Stimulated activated CD4-positive, alpha-beta T cell treated with anti-CD3 and anti-CD28 coated beads, Interleukin-2, amount 100 ng/mL, for 24 hours (primary cell): ENCODE results near the gene C19orf38.
"Not testable (repeated sequence)": the region's sequence is repeated elsewhere in the genome, so short reads cannot be mapped to it uniquely, and the experiment has no call there.

Source experiments
- DNase-seq, 2 donors: peaks; one replicate each; pipeline ENCODE4 v3.0.0-alpha.2; 2020

Gene C19orf38

DNA sequence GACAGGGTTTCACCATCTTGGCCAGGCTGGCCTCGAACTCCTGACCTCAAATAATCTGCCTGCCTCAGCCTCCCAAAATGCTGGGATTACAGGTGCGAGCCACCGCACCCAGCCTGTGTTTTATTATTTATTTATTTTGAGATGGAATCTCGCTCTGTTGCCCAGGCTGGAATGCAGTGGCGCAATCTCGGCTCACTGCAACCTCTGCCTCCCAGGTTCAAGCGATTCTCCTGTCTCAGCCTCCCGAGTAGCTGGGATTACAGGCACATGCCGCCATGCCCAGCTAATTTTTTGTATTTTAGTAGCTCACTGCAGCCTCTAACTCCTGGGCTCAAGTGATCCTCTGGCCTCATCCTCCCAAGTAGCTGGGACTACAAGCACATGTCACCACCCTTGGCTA, 29.4 kb downstream of the C19orf38 start:
- not testable (repeated sequence) for DNase-seq

DNA sequence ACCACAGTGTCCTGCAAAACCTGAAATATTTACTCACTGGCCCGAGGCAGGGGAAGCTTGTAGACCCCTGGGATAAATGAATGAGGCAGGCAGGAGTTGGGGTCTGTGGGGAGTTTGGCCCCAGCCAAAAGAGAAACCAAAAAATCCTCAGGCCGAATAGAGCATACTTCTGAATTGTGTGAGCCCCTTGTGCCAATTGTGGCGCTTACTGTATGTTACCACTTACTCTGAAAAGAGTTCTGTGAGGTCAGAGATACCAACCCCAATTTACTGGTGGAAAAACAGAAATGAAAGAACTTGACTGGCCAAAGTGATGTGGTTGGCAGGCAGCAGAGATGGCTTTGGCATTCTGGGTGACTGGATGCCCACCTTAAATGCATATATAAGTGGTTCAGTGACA, 30.0 kb downstream of the C19orf38 start:
- DNase-seq: no peak

DNA sequence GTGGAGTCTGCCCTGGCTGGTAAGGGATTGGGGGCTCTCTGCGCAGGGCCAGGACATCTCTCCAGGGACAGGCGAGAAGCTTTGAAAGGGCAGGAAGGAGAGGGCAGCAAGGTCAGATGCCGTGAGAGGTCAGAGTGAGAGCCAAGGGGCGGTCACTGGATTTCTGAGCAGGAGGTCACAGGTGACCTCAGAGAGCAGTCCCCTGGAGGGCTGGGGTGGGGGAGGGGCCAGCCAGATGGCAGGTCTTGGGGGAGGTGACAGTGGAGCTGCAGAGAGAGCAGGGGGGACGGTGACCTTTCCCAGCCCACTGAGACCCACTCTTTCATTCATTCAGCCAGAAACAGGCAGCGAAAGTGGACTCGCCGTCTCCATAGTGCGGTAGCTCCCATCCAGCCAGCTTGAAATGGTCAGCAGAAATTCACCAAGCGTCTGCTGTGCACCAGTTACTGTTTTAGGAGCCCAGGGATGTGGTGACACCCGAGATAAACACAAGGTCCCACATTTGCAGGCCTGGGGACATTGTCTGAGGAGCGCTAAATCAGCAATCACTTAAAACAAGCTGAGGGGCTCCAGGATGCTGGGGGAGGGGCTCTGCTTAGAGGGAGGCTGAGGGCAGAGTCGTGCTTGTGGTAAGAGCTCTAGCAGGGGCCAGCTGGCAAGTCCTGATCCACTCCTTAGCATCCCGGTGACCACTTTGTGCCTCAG, 33.3 kb downstream of the C19orf38 start:
- no peak for DNase-seq

GRCh38 chr19:10882108-10882457, 33.9 kb downstream of the C19orf38 start:
- no peak for DNase-seq

- no peak for DNase-seq
These were observed 36.1 kb downstream of the C19orf38 start for GRCh38 chr19:10884274-10884673.

- DNase-seq: no peak
These were observed 37.3 kb downstream of the C19orf38 start for GRCh38 chr19:10885201-10886169.

DNA sequence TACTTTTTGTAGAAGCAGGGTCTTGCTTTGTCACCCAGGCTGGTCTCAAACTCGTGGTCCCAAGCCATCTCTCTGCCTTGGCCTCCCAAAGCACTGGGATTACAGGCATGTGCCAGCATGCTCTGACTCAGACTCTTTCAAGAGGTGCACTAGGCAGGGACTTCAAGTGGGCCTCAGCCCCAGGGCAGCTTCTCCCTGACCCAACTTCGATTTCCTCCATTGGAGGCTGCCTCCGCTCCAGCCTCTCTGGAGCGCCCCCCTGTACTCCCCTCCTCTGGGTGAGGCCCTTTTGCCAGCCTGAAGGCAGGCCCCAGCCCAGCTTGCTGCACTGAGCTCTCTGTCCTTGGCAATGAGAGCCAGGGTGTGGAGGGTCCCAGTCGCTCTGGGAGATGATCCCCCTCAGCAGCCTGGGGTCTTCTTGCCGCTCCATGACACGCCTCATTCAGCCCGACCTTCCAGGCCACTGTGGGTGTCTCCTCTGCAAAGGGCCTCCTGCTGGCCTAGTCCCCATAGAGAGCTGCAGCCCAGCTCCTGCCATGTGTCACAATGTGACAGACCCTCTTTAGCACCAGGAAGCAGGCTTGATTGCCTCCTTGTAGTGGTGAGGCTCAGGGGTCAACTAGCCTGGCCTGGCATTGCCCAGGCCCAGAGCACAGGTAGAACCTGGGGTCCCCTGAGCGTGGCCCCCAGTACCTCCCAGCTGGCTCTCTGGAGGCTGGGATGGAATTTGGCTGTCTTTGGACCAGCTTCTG, 39.6 kb downstream of the C19orf38 start:
- DNase-seq: no peak

- no peak for DNase-seq
These were observed 40.2 kb downstream of the C19orf38 start for GRCh38 chr19:10888421-10888866.

GRCh38 chr19:10889880-10890279, 41.7 kb downstream of the C19orf38 start:
- no peak for DNase-seq

DNA sequence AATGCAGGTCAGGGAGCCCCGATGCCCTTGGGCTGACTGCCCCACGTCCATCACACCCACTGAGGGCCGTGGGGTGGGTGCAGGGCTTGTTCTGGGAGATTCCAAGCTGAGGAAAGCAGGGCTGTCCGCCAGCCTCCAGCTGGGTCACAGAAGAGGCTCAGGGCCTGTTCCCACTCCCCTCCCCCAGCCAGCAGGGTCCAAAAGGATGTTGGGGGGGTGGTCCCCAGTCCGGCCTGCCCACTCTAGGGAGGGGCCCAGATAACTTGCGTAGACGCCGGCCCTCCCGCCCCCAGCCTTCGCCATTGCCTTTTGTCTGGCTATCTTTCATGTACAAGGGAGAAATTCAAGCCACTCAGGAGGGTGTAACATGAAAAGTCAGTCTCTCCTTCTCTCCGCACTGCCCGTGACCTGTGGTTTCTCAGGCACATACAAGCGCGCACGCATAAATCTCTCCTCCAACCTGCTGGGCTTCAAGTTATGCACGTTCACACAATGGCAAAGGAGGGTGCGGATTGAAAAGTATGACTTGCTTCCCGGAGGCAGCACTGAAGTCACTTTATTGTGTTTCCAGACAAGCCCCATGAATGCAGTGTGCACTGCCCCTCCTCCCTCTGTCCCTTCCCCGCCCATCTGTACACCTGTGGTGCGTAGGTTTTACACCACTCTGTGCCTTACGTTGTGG, 43.3 kb downstream of the C19orf38 start:
- DNase-seq: no peak

- DNase-seq: no peak
These were observed 44.0 kb downstream of the C19orf38 start for GRCh38 chr19:10892256-10892655.

- no peak for DNase-seq
These were observed 46.6 kb downstream of the C19orf38 start for GRCh38 chr19:10894911-10895213.

GRCh38 chr19:10895363-10895762, 47.1 kb downstream of the C19orf38 start:
- no peak for DNase-seq

GRCh38 chr19:10895920-10896319, 47.7 kb downstream of the C19orf38 start:
- DNase-seq: no peak

DNA sequence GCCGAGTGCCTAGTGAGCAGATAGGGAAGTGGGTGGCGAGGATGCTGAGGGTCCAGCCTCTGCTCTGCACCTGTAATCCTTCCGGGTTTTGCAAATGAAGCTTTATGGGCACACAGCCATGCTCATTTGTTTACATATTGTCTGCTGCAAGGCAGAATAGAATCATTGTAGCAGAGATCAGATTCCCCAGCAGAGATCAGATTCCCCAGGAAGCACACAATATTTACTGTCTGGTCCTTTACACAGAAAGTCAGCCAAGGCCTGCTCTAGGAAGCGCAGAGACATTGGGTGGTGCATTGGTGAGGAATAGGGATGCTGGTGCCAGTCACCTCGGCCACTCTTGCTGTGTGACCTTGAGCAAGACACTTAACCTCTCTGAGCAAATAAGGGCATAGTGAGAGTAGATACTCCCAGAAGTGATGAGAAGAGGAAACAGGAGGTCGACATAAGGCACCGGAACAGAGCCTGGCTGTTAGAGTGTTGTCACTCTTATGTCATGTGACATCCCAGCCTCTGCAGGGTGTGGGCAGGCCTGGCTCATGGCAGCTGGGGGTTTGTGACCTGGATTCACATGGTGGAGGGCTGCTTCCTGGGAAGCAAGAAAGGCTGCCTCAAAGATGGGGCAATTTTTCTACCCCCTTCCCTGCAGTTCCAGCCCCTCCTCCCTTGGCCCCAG, 48.8 kb downstream of the C19orf38 start:
- DNase-seq: no peak

GRCh38 chr19:10898633-10899032, 50.4 kb downstream of the C19orf38 start:
- no peak for DNase-seq

DNA sequence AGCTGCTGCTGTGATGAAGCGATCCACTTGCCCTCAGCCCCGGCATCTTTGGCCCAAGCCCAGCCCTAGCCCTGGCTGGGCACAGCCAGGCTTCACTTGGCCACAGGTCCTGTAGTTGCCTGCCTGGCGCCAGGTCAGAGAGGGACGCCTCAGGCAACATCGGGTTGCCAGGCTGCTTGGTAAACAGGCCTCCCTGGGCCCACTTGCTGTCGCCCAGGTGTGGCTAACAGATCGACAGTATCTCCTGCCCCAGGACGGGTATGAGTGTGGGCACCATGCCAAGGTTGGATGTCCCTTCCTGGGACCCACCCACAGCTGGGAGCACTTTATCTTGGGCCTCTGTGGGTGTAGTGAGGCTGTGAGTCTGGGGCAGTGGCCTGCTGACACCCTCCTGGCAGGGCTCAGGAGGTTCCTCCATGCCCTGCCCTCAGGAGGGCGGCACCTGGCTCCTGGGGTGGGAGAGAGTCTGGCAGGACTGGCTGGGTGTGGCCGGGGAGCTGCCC, 51.0 kb downstream of the C19orf38 start:
- DNase-seq: no peak

- DNase-seq: no peak
These were observed 59.7 kb downstream of the C19orf38 start for GRCh38 chr19:10907925-10908324.

DNA sequence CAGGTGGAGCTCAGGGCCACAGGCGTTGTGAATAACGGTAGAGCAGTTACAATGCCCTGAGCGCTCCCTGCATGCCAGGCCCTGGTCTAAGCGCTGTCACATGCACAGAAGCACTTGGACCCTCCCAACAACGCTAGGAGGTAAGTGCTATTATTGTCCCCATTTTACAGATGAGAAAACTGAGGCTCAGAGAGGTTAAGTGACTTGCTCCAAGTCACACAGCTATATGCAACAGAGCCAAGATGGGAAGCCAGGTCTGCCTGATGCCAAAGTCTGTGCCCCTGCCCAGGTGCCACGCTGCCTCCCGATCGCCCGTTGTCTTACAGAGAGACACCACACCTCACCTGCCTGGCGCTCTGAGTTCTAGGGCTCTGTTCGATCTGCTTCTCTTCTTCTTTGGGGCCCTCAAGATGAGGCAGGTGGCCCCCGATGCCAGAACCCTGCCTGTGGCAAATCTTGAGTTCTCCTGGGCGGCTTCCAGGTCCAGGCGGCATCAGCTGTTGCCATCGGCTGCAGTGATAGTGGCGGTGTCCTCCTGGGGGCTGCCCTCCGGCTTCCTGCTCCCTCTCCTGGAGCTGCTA, 60.3 kb downstream of the C19orf38 start:
- no peak for DNase-seq

DNA sequence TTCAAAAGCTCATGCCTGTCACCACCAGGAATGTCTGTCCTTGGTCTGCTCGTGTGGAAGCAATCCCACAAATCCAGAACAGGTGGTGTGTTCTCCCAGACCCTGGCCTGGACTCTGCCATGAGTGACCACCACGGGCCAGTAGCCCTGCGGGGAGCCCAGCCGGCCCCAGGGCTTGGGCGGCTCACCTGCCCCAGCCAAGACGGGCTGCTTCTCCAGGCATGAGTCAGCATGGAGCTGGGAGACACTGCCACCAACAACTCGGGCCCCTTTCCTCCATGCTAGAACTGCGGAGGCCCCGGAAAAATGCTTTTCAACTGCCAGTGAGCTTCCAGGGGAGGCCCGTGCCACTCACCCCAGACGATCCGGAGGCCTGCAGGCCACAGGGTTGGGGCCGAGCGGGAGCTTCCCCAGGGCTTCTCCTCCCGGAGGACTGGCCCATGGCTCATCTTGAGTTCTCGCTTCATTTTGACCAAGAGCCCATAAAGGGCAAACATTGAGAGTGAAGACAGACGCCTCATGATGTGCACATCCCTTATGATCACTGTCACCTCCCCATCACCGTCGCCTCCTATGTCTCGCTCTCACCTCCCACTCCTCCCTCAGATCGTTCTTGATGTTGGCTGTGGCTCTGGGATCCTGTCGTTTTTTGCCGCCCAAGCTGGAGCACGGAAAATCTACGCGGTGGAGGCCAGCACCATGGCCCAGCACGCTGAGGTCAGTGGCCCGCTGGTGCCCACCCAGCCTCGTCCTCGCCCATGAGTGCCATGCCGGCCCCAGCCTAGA, 63.6 kb downstream of the C19orf38 start:
- DNase-seq: no peak

- no peak for DNase-seq
These were observed 64.4 kb downstream of the C19orf38 start for GRCh38 chr19:10912619-10913018.
